GM18526 (cell line): ENCODE results near the gene LRRC19.

Experiments used
- POLR2A ChIP-seq: IDR thresholded peaks from 3 replicates; pipeline ENCODE4 v1.6.1; 2011; ENCODE audit not compliant: insufficient read length; ENCODE audit errors: extremely low read depth

The LRRC19 gene

DNA sequence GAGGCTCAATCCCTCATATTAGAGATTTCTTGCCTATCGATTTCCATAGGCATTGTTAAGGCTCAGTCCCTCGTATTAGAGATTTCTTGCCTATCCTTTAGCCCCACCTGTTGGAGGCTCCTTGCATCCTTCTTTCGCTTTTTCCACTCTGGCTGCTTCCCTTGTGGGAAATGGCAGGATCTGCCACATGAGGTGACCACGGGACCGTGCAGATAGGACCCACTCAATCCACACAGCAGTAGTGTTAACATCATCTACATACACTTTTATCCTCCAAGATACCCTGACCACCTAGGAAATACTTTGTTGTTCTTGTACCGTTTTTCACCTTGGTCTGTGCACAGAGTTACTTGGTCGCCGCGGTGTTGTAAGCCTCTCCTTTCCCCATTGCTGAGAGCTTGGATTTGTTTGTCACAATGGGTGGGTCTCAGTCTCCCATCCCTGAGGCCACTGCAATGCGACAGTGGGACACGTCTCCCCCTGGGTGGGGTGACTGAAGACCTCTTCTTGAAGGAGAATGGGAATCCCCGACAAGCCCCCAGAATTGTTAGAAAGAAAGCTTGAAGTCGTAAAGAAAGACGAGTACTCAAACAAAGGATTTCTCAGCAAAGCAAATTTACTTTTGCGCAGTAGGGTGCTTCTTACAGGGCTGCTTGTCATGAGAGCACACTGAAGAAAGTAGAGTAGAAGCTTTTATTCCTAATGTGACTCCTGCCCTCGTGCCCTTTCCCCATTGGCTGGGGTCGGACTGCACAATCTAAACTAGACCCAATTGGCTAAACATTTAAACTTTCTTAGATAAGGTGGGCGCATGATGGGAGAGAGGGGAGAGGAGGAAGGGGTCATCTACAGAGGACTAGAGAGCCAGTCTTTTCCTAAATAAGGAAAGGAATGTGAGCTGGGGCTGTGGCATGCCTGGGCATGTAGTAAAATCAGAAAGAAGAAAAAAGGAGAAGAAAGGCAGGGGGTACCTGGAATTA is 29.5 kb downstream of the LRRC19 start:
- no peak for TF ChIP-seq POLR2A

DNA sequence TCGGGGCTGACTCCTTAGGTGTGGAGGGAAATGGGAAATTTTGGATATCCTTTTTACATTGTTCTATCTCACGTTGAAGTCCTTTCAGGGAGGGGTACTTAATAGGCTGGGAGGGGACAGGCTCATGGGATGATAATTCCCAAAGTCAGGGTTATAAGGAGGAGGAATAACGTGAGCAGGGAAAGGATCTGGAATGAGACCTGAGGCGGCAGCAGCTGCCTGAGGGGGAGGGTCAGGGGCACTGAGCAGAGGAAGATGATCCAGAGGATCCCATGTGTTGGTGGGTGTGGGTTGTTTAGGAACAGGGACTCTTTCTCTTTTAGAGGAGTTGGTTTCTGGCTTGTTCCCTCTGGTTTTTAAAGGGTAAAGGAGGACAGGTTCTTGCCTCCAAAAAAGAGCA is 30.5 kb downstream of the LRRC19 start:
- TF ChIP-seq POLR2A = no peak

DNA sequence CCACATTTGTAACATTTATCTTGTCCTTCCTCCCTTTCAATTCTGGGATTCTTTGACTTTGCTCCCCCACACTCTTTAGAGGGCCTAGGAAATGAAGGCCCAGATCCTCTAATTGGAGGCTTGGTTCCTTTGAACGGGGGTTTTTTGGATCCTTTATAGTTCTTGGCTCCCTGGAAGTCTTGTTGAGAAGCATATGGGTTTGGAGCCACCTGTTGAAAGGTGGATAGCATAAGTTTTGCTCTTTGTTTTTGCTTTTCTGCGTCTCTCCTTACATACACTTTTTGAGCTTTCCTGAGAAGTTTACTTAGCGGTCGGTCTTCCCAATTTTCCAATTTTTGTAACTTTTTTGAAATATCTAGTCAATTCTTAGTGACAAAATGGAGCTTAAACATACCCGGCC is 31.5 kb downstream of the LRRC19 start:
- no peak for TF ChIP-seq POLR2A

DNA sequence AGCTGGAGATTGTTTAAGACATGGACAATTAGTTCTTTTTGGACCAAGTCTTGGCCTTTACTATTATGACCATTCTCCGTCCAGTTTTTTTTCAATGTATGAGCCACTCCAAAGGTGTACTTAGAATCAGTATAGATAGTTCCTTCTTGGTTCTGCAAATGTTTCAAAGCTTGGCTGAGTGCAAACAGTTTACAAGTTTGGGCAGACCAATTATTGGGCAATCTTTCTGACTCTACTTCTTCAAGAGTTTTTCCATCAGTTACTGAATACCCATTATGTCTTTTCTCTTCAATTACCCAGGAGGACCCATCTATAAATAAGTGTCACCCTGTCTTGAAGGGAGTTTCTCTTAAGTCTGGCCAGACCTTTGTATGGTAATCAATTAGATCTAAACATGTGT is 33.8 kb downstream of the LRRC19 start:
- no peak for TF ChIP-seq POLR2A

DNA sequence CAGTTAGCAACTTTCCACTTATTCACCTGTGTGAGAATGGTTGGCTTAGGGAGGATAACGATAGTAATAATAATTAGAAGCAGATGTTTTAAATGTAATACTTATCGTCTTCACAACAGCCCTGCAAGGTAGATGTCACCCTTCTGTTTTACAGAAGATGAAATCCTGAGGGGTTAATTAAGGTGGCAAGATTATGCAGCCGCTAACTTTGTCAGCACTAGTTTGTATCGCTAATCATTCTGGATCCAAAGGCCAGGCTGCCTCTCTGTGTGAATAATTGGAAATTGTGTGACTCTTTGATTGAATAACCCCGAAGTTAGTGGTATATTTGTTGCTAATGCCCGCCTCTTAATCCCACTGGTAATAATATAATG is 48.6 kb downstream of the LRRC19 start:
- no peak for TF ChIP-seq POLR2A

DNA sequence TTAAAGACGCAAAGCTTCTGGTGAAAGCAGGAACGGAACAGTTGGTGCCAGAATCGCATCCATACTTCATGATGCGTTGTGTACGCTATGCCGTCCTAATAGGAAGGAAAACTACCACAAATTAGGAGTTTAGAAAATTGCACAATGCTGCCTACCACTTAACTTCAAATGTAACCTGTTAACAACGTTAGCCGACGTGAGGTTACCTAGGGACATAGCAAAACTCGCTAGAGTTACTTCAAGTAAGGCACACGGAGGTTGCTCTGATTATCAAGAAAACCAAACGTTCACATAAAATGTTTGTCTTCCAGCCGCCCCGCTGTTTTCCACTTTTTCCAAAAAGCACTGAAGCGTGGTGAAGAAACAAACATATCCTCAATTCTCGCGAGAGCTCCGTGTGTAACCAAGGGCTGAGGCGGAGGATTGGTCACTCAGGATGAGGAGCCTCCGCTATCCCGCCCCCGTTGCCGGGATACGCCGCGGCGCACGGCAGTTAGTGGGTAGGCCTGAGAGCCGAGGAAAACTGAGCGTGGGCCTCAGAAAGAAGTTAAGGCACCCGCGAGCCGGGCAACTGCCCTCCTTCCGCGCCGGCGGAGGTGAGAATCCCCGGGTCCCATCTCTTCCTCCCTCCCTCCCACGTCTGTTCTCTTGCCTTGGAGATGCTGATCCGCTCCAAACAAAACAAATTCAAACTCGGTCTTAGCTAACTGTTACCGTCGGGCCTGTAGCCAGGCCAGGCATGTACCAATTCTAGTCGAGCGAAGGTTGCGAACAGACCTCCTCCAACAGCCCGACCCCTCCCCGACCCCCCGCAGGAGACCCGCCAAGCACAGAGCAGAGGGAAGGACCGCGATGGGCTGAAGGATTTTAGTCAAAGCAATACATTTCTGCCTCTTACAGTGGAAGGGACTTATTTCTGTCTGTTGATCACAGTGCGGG is 49.3 kb downstream of the LRRC19 start, which contains the start of gene IFT74:
TSS of gene IFT74 (plus strand) at position 492 of the 939 bp plus-strand sequence. CDS start 5,556 bp downstream, outside the sequence.
- TF ChIP-seq POLR2A = peak; percentile 66

DNA sequence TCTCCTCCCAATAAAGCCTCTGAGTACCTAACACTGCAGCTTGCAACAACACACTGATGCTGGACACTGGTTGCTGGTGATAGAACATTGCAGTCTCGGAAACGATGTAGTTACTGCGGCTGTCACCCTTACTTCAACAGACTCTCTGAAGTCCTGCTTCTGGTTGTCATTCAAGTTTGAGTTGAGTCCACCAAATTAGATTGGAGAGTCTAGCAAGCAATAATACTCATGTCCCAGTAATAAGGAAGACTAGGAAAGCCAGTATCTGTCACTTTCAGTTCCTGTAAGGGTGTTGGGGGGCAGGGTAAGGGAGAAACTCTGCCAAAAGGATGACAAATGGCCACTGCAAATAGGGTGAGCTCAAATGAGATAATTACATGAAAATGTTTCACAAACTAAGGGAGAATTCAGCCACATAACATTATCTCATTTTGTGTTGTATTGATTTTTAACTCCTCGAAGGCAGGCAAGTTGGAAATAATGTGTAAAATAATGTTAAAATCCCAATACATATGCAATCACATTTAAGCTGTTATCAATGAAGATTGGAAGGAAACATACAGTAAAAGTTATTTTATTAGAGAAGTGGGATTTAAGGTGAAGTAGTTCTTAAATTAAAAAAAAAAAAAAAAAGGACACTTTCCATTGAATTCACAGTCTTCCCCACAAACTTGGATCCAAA is 50.1 kb downstream of the LRRC19 start:
- TF ChIP-seq POLR2A = no peak

DNA sequence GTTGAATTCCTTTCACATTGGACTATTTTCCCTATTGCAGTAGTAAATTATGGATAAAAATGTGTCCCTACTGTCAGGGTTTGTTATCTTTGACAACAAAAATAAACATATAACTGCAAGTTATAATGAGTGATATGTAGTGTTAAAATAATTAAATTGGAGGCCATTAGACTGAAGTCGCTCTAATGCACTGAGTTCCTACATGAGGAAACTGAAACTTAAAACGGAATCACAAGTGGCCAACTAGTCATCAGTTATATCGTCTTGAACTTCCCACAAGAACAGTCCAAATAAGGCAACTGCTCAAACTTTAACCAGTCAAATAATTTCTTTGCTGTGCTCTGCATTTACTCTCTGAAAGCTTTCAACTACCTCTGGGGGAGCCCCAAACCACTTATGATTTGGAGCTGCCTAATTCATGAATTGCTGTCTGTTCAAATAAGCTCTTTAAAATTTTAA is 51.4 kb downstream of the LRRC19 start:
- no peak for TF ChIP-seq POLR2A

DNA sequence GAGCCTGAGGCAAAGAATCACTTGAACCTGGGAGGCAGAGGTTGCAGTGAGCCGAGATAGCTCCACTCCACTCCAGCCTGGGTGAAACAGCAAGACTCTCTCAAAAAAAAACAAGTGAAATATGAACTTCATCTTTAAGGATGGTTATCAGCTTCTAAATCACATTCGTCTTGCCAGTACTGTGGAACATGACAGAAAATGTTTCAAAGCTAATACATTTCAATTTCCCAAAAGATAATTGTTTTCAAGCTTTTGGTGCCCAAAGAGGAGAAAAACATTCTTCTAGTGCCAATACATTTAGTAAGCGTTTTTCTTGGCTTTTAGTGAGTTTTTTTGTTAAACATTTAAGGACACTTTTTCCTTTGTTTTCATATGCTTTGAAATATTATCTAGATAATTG is 53.7 kb downstream of the LRRC19 start:
- TF ChIP-seq POLR2A = no peak

DNA sequence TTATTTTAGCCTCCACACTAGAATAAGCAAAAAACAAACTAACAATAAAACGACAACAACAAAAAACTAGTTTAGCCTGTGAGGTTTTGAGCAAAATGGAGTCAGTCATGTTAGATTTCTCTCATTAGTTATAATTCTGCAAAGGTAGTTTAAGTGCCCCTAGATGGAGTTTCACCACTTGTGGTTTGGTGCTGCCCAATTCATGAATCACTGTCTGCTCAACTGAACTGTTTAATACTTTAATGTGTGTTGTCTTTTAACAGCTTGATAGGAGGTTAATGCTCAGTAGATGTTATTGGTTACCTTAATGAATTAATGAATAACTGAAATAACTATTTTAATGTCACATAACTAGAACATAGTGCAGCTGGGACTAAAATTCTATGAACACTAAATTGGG is 55.0 kb downstream of the LRRC19 start:
- no peak for TF ChIP-seq POLR2A

DNA sequence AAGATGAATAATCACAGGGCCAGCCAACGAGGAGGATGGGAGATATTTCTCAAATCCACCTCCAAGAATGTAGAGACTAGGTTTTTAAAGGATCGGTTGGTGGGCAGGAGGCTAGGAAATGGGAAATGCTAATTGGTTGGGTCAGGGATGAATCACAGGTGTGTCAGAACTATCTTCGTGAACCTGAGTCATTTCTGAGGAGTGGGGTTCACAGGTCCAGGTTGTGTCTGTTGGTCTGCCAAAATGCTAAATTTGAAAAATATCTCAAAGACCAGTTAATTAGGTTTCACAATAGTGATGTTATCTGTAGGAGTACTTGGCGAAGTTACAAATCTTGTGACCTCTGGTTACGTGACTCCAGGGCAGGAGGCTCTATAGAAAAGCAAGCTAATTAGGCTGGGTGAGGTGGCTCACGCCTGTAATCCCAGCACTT is 55.8 kb downstream of the LRRC19 start:
- TF ChIP-seq POLR2A = no peak

DNA sequence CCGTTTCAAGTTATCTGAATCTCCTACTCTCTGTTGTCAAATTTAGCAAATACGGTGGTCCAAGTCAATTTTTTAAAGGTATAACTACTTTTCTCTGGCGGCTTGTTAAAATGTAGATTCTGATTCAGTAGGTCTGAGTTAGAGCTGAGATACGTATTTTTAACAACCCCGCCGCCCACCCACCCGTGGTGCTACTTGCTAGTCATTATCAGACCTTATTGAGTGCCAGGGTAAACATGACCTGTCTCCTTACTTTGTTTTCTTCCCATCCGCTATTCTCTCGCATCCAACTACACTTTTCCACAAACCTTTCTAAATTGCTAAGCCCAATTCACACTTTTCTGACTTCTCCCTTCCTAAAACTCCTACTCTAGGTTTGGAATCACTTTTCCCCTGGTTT is 57.7 kb downstream of the LRRC19 start:
- TF ChIP-seq POLR2A = no peak

DNA sequence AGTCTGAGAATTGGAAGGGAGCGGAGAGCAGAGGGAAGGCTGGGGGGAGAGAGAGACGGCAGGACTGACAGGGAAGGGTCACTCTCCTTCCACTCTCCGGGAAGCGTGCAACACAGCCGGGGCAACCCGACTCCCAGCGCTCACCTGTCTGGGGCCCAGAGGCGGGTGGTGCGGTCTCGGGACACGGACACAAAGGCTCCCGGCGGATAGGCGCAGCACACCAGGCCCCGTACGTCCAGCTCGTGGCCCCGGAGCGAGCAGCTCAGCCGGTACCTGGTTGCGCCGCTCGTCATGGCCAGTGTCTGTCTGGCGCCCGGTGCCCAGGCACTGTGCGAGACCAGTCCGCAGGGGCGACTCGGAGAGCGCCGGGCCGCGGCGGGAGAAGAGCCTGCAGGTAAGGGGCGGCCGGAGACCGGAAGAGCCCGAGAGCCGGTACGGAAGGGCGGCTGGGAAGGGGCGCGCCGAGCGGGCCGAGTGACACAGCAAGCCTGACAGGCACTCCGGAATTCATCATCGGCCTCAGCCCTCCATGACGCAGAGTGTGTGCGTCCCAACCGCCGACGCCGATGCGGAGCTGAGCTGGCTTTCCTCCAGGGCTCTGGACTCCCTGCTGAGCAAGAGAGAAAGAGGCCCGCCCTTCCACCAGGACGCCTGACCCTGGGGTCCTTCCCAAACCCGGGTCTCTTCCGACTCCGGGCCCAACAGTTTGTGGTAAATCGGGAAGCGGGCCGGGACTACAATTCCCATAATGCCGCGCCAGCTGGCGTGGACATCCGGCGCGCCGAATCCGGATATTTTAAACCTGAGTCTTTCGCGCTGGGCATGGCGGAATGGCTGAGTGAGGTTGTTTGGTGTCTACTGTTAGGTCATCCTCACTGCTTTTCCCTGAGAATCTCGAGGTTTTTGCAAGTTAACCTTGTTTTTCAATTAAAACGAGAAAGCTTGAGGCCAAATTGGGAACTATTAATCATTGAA is 58.4 kb downstream of the LRRC19 start, which contains the start of gene PLAA:
TSS of gene PLAA (minus strand) at position 490 of the 975 bp plus-strand sequence. CDS start at position 293, 197 bp downstream.
- peak; percentile 64 for TF ChIP-seq POLR2A

DNA sequence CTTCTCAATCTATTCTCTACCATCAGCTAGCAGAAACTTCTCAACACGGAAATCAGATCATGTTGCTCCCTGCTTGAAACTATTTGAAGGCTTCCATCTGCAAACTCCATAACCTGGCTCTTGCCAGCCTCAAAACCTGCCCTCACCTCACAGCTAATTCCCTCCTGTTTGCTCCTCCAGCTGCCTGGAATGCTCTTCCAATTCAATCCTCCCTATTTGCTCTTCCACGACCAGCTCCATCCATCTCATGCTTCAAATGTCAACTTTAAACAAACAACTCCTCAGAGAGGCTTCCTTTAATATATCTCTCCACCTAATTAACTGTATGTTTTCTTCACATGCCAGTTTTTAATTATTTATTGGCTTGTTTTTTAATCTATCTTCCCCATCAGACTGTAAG is 59.9 kb downstream of the LRRC19 start:
- TF ChIP-seq POLR2A = no peak
